ENCODE data around the gene FSTL3. TPM values are rescaled to one million over a fixed set of nuclear protein-coding genes. Genes with fewer than 3 reads are reported as not detected.
"Not testable (repeated sequence)": the region's sequence is repeated elsewhere in the genome, so short reads cannot be mapped to it uniquely, and the experiment has no call there.

Gene FSTL3
- total RNA-seq, 1 donor from 2014 or later = 3.1 TPM

DNA sequence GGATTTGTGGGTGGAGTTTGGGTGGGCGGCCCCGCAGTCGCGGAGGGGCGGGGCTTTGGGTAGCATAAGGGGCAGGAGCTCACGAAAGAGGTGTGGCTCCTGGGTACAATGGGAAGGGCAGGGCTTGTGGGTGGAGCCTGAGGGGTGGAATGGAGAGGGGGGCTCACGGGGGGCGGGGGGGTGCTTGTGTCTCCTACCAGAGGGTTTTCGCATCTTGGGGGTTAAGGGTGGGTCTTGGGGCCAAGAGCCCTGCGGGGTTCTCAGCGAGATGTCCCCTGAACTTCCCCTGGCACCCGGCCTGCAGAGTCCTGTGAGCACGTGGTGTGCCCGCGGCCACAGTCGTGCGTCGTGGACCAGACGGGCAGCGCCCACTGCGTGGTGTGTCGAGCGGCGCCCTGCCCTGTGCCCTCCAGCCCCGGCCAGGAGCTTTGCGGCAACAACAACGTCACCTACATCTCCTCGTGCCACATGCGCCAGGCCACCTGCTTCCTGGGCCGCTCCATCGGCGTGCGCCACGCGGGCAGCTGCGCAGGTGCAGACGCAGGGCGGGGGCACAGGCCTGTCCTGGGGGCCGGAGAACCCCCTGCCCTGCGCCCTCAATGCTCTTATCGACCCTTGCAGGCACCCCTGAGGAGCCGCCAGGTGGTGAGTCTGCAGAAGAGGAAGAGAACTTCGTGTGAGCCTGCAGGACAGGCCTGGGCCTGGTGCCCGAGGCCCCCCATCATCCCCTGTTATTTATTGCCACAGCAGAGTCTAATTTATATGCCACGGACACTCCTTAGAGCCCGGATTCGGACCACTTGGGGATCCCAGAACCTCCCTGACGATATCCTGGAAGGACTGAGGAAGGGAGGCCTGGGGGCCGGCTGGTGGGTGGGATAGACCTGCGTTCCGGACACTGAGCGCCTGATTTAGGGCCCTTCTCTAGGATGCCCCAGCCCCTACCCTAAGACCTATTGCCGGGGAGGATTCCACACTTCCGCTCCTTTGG, 5.1 kb downstream of the FSTL3 start:
- peak; percentile 90 to 97 for DNase-seq (ENCODE audit: low read depth in 2 of 2)

DNA sequence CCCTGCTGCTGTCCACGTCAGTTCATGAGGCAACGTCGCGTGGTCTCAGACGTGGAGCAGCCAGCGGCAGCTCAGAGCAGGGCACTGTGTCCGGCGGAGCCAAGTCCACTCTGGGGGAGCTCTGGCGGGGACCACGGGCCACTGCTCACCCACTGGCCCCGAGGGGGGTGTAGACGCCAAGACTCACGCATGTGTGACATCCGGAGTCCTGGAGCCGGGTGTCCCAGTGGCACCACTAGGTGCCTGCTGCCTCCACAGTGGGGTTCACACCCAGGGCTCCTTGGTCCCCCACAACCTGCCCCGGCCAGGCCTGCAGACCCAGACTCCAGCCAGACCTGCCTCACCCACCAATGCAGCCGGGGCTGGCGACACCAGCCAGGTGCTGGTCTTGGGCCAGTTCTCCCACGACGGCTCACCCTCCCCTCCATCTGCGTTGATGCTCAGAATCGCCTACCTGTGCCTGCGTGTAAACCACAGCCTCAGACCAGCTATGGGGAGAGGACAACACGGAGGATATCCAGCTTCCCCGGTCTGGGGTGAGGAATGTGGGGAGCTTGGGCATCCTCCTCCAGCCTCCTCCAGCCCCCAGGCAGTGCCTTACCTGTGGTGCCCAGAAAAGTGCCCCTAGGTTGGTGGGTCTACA, 6.6 kb downstream of the FSTL3 start:
- no peak for DNase-seq (ENCODE audit: low read depth in 2 of 2)

DNA sequence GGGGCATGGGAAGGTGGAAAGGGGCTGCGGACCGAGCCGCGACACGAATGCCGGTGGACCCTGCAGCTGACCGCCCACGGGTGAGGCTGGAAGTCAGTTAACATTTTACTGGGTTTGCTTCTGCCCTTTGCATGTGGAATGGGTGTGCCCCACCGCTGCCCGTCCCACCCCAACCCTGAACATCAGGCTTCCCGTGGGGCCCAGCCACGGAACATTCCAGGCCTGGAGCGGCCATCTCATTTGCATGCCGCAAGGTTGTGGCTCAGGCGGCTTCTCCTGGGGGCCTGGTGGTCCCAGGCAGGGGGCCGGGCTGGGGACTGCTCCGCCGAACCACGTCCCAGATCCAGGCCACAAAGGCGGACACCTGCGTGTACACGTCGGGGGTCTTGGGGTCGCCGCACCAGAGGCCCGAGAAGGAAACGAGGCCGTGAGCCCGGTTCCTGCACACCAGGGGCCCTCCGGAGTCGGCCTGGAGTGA, 9.3 kb downstream of the FSTL3 start:
- DNase-seq (ENCODE audit: low read depth in 2 of 2) = no peak

DNA sequence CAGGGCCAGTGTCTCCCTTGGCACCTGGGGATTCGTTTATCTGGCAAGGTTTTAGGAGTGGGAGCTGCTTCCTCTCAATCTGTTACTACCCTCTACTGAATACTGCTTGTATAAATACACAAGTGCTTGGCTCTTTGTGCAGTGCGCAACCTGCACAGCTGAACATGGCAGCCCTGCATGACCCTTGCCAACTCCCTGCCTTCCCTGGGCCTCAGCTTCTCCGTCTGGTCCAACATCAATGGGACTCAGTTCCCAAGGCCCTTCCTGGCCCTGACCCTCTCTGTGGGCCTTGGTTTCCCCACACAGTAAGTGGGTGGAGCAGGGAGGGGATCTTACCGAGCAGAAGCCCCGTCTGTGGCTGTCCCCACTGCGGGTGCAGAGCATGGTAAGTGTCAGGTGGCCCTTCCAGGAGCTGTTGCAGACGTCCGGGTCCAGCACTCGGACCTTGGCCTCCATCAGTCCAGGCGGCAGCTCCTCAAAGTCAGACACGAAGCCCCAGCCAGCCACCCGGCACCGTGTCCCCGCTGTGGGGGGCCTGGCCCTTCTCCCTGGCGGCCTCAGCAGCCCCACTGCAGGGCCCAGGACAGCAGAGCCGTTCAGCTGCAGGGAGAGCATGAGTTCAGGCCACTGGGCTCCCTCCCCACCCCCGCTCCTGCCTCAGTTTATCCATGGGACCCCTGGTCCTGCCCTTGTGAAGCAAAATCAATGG, 10.6 kb downstream of the FSTL3 start:
- no peak for DNase-seq (ENCODE audit: low read depth in 2 of 2)

DNA sequence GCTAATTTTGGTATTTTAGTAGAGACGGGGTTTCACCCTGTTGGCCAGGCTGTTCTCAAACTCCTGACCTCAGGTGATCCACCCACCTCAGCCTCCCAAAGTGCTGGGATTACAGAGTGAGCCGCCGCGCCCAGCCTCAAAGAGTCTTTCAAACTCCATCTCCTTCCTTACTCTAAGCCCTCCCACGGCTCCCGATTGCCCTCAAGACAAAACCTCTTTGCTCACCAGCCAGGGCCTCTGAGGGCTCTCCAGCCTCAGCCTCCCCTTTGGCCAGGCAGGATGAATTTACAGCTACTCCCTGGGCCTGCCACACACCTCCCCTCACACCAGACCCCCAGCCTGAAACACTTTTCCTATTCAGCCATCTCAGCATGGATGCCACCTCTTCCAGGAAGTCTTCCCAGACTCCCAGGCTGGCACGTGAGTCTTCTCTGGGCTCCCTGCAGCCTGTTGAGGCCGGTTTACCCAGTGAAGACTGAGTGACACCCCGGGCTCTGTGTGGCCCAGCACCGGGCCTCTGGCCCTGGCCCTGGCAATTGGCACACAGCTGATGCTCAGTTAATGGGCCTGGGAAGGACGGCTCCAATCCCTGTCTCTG, 11.5 kb downstream of the FSTL3 start:
- no peak for DNase-seq (ENCODE audit: low read depth in 2 of 2)

DNA sequence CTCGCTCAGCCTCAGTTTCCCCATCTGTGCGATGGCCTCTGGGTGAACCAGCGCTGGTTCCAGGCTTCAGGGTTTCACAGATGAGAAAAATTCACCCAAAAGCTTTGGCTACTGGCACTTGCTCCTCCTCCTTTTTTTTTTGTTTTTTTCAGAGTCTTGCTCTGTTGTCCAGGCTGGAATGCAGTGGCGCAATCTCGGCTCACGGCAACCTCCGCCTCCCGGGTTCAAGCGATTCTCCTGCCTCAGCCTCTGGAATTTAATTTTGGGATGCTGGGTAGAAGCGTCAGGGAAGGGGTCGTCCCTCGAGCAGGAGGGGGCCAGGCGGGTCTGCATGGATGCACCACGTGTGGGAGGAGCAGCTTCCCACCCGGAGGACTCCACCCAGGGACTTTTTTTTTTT, 12.0 kb downstream of the FSTL3 start:
- no peak for DNase-seq (ENCODE audit: low read depth in 2 of 2)

DNA sequence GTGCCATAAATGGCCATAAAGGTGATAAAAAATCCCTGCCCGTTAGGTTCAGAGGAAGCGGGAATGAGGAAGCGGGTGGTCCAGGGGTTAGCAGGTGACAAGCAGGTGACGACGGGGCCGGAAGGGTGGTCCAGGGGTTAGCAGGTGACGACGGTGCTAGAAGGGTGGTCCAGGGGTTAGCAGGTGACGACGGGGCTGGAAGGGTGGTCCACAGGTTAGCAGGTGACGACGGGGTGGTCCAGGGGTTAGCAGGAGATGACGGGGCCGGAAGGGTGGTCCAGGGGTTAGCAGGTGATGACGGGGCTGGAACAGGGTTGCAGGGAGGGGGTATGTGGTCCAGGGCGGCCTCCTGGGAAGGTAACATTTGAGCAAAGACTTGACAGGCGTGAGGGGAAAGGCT, 12.8 kb downstream of the FSTL3 start:
- no peak for DNase-seq (ENCODE audit: low read depth in 2 of 2)

DNA sequence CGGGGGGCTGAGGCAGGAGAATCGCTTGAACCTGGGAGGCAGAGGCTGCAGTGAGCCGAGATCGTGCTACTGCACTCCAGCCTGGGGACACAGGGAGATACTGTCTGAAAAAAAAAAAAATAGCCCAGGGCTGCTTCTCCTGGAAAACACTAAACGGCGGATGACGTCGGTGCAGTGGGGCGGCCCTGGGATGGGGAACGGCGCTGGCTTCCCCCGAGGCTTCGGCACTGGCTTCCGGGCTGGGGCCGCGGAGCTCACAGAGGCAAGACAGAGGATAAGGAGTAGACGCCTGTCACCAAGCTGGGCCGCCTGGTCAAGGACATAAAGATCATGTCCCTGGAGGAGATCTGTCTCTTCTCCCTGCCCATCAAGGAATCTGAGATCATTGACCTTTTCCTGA, 14.0 kb downstream of the FSTL3 start:
- no peak for DNase-seq (ENCODE audit: low read depth in 2 of 2)

DNA sequence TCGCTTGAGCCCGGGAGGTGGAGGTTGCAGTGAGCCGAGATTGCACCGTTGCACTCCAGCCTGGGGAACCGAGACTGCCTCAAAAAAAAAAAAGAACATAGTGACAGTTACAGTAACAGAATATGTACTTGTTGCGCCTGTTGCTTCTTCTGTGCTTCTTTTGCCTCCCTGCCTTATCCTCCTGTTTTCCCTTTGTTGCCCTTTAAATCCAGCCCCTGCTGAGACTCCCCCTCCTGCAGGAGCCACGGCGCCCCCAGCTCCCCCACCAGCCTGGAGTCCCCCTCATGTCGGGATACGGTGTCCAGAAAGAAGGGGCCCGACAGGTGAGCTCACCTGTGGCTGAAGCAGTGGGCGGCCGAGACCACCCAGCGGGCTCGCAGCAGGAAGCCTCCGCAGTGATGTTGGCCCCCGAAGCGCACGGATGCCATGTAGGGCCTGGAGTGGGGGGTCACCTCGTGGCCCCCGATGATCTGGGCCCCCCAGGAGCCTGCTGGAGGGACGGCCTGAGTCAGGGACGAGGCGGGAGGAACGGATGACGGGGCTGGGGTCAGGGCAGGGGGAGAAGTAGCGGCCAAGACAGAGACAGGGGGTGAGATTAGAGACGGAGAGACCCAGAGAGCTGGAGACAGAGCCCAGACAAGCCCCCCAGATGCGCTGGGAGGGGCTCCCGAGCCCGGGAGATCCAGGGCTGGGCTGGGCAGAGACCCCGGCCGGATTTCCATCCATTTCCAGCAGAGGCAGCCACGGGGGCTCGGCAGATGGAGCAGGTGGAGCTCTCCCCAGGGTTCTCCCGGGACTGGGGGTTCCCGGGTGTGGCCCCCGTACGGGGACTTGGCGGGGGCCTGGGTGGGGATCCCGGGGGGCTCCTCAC, 18.5 kb downstream of the FSTL3 start:
- DNase-seq (ENCODE audit: low read depth in 2 of 2) = no peak

DNA sequence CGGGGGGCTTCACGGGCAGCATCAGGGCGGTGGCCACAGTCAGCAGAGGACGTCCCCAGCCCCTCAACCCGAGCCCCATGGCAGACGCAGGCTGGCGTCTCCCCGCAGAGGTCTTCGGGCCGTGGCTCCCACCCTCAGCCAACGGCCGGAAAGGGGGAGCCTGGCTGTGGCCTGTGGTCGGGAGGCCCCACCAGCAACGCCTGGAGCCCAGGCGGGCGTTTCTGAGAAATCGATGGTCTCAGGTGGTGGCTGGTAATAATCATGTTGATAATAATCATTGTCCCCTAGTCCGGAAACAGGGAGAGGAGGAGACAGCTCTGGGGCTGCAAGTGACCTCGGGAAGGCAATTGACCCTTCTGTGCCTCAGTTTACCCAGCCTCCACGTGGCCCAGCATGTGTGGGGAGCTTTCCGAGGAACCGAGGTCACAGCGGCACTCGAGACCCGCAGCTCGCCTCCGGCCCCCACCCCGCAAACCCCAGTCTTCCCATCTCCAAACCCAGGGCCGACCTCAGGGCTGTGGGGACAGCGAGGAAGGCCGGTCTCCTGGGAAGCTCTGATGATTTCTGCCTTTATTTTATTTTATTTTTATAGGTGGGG, 19.3 kb downstream of the FSTL3 start, which contains the start of gene PRSS57:
Gene PRSS57, minus strand, starts transcription at position 101 of the 598 bp plus-strand sequence. Its CDS starts 22 bp downstream, at position 79.
- no peak for DNase-seq (ENCODE audit: low read depth in 2 of 2)

DNA sequence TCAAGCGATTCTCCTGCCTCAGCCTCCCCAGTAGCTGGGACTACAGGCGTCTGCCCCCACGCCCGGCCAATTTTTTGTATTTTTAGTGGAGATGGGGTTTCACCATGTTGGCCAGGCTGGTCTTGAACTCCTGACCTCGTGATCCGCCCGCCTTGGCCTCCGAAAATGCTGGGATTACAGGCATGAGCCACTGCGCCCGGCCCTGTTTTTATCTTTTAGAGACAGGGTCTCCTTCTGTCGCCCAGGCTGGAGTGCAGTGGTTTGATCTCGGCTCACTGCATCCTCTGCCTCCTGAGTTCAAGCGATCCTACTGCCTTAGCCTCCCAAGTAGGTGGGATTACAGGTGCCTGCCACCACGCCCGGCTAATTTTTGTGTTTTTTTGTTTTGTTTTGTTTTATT, 22.3 kb downstream of the FSTL3 start:
- not testable (repeated sequence) for DNase-seq (ENCODE audit: low read depth in 2 of 2)

DNA sequence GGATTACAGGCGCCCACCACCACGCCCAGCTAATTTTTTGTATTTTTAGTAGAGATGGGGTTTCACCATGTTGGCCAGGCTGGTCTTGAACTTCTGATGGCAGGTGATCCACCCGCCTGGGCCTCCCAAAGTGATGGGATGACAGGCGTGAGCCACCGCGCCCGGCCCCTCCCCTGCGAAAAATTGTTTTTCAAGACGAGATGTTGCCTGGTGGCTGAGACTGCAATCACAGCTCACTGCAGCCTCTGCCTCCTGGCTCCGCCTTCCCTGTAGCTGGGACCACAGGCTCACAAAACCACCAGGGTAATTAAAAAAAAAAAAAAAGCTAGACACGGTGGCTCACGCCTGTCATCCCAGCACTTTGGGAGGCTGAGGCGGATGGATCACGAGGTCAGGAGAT, 23.7 kb downstream of the FSTL3 start:
- DNase-seq (ENCODE audit: low read depth in 2 of 2) = not testable (repeated sequence)

DNA sequence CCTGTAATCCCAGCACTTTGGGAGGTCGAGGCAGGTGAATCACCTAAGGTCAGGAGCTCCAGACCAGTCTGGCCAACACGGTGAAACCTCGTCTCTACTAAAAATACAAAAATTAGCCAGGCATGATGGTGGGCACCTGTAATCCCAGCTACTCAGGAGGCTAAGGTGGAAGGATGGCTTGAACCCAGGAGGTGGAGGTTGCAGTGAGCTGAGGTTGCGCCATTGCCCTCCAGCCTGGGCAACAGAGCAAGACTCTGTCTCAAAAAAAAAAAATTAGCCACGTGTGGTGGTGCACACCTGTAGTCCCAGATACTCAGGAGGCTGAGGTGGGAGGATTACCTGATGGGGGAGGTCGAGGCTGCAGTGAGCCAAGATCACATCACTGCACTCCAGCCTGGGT, 26.7 kb downstream of the FSTL3 start:
- DNase-seq (ENCODE audit: low read depth in 2 of 2) = not testable (repeated sequence)

DNA sequence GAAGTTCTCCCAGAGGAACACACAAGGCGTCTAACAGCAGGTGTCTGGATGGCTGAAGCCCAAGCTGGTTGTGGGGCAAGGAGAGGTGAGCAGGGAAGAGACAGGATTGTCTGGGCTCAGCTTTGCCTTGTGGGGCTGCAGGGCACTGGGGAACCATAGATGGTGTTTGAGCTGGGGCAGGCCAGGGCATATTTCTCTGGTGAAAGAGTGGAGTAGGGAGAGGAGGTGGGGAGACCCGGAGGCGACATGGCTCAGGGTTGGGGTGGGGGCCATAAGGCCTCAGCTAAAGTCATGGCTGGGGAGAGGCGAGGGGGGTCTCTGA, 27.1 kb downstream of the FSTL3 start:
- no peak for DNase-seq (ENCODE audit: low read depth in 2 of 2)

DNA sequence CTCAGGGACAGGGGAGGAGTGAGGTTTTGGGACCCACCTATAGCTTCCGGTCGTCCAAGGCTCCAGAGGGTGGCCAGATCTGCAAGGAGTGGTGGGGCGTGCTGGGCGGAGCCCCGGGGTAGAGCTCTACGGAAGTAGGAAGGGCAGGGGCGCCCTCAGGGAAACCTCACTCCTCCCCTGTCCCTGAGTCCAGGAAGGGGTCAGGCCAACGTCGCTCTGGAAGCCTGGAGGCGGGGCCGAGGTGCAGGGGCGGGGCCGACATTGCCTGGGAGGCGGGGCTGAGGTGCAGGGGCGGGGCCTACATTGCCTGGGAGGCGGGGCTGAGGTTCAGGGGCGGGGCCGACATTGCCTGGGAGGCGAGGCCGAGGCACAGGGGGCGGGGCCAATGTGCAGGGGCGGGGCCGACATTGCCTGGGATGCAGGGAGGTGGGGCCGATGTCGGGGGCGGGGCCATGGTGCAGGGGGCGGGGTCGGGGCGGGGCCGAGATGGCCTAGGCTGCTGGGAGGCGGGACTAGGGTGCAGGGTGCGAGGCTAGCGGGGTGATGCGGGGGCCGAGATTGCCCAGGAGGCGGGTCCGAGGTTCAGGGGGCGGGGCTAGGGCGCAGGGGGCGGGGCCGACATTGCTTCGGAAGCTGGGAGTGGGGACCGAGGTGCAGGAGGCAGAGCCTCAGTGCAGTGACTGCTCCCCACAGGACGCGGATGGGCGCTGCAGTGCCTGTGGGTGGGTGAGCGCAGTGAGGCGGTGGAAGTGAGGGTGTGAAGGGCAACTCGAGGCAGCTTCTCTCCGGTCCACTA, 27.7 kb downstream of the FSTL3 start:
- DNase-seq (ENCODE audit: low read depth in 2 of 2) = peak in 1 of 2 donors; percentile 64

DNA sequence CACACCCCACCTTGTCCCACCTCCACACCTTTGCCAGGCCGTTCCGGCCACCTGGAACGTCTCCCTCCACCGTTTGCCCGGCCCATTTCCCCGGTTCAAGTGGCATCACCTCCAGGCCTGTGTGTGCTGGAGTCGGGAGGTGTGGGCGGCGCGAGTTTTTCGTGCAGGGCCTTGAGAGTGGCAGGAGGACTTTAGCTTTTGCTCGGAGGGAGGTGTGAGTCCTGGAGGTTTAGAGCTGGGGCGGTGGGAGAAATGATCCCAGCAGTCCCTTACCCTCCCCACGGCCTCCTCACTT, 28.2 kb downstream of the FSTL3 start:
- DNase-seq (ENCODE audit: low read depth in 2 of 2) = no peak

DNA sequence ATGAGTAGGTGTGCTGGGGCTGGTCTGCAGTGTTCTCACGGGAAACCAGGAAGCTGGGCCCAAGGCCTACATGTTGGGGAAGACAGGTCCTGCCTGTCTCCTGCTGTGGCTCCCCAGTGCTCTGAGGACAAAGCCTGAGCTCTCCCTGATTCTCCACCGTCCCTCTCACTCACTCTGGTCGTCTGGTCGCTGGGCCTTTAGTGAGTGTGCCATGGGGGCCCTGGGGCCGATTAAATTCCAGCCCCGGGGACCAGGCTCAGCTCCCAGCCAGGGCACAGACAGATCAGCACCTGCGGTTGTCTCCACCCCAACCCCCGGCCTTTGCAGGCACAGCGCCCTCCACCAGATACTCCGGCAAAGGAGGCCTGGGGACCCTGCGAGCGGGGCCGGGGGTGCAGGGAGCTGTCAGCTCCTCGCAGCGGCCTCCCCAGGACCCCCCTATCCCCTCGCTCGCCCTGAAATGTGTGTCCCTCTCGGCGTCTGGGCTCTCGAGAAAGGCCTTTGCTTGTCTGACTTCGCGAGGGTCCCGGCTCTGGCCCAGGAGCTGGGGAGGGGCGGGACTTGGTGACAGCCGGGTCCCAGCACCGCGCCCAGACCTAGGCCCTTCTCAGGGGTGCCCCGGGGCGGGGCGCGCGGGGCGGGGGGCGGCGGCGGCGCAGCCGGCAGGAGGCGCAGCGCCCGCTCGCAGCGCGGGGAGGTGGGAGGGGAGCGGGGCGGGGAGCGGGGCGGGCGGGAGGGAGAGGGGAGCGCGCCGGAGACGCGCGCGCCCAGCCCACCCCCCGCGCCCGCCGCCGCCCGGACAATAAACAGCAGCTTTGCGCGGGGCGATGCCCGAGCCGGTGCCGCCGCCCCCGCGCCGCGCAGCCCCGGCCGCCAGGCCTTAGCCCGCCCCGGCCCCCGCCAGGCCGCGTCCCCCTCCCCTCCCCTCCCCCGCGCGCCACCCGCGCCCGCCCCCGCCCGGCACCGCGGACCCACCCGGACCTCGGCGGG, 32.3 kb downstream of the FSTL3 start, which contains the start of gene PALM:
Gene PALM, plus strand, starts transcription at position 782 of the 990 bp plus-strand sequence. CDS start 212 bp downstream, outside the sequence.
- DNase-seq (ENCODE audit: low read depth in 2 of 2) = peak in 1 of 2 donors; percentile 24
